ENCODE measurements around the gene EID3.
"Not testable (repeated sequence)": the region's sequence is repeated elsewhere in the genome, so short reads cannot be mapped to it uniquely, and the experiment has no call there.

Gene EID3

DNA sequence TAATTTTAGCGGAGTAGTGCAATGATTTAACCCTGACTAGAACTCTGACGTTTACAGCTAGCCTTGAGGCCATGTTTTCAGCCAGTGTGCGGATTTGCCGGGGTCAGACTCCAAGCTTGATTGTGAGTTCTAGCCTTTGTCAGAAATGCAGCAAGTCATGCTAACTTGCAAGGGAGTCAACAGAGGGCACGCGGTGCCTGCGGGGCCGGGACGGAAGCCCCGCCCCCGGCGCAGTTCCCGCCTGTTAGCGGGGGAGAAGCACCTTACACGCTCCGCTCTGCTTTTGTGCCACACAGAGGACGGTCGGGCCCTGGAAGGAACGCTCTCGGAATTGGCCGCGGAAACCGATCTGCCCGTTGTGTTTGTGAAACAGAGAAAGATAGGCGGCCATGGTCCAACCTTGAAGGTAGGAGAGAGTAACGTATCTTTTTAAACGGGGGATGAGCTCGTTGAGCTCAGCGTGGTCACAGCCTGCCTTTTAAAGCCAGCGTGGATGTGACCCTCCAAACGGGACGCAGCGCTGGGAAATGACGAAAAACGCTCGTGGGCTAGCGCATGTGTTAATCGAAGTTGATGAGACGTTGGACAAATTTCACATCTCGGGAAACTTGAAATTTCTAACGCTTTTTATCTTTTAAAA is 14.8 kb upstream of the EID3 start:
- DNase-seq (ENCODE audit: extremely low read depth in 1 of 2, low read depth in 1 of 2) = peak; percentile 40 to 73

DNA sequence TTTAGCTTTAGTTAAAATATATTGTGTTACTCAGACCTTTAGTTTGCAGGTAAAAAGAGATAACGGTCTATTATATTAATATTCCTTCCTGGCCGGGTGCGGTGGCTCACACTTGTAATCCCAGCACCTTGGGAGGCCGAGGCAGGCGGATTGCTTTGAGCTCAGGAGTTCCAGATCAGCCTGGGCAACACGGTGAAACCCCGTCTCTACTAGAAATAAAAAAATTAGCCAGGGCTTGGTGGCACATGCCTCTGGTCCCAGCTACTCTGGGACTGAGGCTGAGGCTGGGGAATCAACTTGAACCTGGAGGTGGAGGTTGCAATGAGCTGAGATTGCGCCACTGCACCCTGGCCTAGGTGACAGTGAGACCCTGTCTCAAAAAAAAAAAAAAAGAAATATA is 13.2 kb upstream of the EID3 start:
- no peak for DNase-seq (ENCODE audit: extremely low read depth in 1 of 2, low read depth in 1 of 2)

DNA sequence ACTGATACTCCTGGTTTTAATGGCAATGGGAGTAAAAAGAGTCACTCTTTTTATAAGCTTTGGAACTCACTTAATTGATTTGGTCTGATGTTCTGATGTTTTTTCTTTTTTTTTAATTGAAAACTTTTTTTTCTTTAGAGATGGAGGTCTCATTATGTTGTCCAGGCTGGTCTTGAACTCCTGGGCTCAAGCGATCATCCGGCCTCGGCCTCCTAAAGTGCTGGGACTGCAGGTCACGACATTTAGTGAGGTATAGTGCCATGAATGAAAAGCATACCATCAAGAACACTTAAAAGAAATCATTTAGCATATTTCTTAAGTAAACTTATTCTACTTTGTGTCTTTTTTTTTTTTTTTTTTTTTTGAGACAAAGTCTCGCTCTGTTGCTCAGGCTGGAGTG is 12.7 kb upstream of the EID3 start:
- DNase-seq (ENCODE audit: extremely low read depth in 1 of 2, low read depth in 1 of 2) = no peak

- DNase-seq (ENCODE audit: extremely low read depth in 1 of 2, low read depth in 1 of 2) = no peak
Observed at GRCh38 chr12:104291867-104292524, 11.5 kb upstream of the EID3 start.

GRCh38 chr12:104292872-104293794 is 10.4 kb upstream of the EID3 start:
- no peak for DNase-seq (ENCODE audit: extremely low read depth in 1 of 2, low read depth in 1 of 2)

DNA sequence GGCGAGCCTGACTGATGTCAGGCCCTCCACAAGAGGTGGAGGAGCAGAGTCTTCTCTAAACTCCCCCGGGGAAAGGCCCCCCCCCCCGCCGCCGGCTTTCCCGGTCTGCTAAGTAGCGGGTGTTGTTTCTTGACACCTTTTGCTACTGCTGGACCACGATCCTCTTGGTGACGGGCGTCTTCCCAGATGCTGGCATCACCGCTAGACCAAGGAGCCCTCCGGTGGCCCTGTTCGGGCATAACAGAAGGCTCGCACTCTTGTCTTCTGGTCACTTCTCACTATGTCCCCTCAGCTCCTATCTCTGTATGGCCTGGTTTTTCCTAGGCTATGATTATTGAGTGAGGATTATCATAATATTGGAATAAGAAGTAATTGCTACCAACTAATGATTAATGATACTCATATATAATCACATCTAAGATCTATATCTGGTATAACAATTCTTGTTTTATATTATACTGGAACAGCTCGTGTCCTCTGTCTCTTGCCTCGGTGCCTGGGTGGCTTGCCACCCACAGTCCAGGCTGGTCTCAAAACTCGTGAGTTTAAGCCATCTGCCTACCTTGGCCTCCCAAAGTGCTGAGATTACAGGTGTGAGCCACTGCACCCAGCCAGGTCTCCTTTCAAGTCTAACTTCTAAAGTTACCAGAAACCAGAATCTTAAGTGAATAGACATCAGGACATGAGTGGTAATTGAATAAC is 9.2 kb upstream of the EID3 start:
- DNase-seq (ENCODE audit: extremely low read depth in 1 of 2, low read depth in 1 of 2) = not testable (repeated sequence)

GRCh38 chr12:104294927-104295668 is 8.4 kb upstream of the EID3 start:
- DNase-seq (ENCODE audit: extremely low read depth in 1 of 2, low read depth in 1 of 2) = no peak

GRCh38 chr12:104295954-104296353 is 7.6 kb upstream of the EID3 start:
- no peak for DNase-seq (ENCODE audit: extremely low read depth in 1 of 2, low read depth in 1 of 2)

GRCh38 chr12:104296718-104297117 is 6.8 kb upstream of the EID3 start:
- DNase-seq (ENCODE audit: extremely low read depth in 1 of 2, low read depth in 1 of 2) = no peak

GRCh38 chr12:104297477-104298113 is 5.9 kb upstream of the EID3 start:
- no peak for DNase-seq (ENCODE audit: extremely low read depth in 1 of 2, low read depth in 1 of 2)

DNA sequence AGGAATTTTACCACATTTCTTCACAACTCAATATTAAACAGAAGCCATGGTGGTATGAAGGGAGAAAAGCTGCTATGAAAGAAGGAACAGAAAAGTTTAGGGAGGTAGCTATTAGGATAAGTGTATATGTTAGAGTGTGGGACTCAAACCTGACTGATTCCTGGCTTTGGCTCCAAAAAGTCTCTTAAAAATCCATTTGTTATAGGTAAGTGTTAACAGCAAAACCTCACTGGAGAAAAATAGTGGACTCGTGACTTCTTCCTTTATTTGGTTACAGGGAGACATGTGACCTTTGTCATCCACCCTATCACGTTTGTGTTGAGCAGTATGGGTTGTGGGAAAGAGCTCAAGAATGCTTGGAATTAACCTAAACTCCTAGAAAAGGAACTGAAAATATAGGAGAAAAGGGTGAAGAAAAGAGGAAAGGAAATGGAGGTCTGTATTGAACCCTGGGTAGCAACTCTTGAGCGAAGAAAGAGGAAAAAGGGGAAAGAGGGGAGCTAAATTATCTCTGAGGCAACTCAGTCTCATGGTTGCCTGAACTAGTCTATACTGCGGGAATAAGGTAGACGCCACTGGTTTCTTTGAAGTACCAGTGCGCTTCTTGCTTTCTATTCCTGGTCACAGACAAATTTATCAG is 3.6 kb upstream of the EID3 start:
- no peak for DNase-seq (ENCODE audit: extremely low read depth in 1 of 2, low read depth in 1 of 2)

- no peak for DNase-seq (ENCODE audit: extremely low read depth in 1 of 2, low read depth in 1 of 2)
Observed at GRCh38 chr12:104304261-104305009, 896 bp downstream of the EID3 start.

- DNase-seq (ENCODE audit: extremely low read depth in 1 of 2, low read depth in 1 of 2) = no peak
Observed at GRCh38 chr12:104305349-104305748, 1.8 kb downstream of the EID3 start.

- no peak for DNase-seq (ENCODE audit: extremely low read depth in 1 of 2, low read depth in 1 of 2)
Observed at GRCh38 chr12:104306376-104306775, 2.8 kb downstream of the EID3 start.

DNA sequence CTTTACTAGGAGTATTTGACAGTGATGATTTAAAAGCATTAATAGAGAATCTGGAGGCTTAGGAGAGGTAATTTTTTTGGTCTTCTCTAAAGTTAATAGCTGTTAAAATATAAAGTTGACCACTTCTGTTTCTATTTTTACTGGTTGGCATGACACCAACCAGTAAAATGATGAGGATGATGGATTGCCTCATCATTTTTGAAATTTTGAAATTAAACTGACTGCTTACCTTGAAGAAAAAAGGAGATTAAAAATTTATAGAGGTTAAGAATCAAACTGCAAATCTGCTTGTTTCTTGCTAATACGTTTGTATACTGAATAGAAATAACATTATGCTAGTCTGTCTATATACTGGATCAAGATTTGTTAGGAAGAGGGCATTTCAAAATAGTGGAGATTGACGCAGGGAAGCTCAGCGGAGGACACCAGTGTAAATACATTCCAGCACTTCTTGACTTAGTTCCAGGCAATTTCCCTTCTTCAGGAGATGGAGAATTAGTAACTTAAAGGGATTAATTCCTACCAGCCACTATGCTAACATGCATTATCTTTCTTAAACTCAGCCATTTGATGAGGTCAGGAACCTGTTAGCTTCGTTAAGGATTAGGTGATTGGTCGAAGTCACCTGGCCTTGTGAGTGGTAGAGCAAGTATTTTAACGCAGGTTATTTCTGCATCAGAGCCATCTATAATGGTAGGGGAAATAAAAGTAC is 3.6 kb downstream of the EID3 start:
- no peak for DNase-seq (ENCODE audit: extremely low read depth in 1 of 2, low read depth in 1 of 2)

- no peak for DNase-seq (ENCODE audit: extremely low read depth in 1 of 2, low read depth in 1 of 2)
Observed at GRCh38 chr12:104307655-104308000, 4.1 kb downstream of the EID3 start.

DNA sequence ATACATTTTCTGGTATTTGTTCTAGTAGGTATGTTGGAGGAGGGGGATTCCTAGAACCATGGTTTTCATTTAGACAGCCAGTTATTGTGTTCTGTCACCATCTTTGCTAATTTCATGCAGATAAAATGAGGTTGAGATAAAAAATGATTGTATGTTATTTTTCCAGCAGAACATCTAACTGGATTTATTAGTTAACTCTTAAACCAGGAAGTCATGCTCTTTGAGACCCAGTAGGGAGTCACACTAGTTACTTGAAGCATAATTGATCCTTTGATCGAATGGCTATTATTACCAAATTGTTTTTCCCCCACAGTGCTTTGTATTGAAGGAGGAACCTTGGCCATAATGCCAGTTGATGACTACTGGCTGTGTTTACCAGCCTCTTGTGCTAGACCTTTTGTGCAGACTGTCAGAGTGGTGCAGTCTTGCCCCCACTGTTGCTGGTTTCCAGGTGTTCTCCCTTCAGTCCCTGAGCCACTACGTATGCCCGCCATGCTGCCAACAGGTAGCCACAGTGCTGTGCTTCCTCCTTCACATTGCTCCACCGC is 6.0 kb downstream of the EID3 start:
- DNase-seq (ENCODE audit: extremely low read depth in 1 of 2, low read depth in 1 of 2) = no peak
